Fibroblast of skin of left biceps (primary cell): Measurements from ENCODE around the gene ORM2.

ENCODE experiments used
- DNase-seq, 2 experiments: peaks; one replicate each; pipeline ENCODE4 v3.0.0-alpha.2; 2013; ENCODE audit warnings: low read depth in 2 of 2

ORM2 gene

DNA sequence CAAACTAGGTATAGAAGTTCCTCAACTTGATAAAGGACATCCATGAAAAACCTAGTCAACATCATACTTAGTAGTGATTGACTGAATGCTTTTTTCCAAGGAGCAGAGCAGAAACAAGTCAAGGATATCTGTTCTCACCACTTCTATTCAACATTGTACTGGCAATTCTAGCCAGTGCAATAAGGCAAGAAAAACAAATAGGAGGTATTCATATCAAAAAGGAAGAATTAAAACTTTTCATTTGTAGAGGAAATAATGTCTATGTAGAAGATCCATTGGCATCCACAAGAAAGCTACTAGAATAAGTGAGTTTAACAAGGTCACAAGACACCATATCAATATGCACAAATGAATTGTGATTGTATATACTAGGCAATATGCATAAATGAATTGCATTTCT lies 35.0 kb upstream of the ORM2 start:
- no peak for DNase-seq

DNA sequence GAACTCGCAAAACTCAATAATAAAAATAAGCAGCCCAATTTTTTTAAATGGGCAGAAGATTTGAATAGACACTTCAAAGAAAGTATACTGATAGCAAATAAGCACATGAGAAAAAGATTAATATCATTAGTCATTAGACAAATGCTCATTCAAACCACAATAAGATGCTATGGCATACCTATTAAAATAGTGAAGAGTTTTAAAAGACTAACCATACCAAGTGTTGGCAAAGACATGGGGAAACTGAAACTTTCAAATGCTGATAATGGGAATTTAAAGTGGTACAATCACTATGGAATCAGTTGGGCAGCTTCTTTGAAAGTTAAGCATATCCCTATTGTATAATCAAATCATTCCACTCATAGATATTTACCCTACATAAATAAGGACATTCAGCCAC lies 33.3 kb upstream of the ORM2 start:
- DNase-seq = no peak

- no peak for DNase-seq
Measured at GRCh38 chr9:114299286-114300152, 30.1 kb upstream of the ORM2 start.

DNA sequence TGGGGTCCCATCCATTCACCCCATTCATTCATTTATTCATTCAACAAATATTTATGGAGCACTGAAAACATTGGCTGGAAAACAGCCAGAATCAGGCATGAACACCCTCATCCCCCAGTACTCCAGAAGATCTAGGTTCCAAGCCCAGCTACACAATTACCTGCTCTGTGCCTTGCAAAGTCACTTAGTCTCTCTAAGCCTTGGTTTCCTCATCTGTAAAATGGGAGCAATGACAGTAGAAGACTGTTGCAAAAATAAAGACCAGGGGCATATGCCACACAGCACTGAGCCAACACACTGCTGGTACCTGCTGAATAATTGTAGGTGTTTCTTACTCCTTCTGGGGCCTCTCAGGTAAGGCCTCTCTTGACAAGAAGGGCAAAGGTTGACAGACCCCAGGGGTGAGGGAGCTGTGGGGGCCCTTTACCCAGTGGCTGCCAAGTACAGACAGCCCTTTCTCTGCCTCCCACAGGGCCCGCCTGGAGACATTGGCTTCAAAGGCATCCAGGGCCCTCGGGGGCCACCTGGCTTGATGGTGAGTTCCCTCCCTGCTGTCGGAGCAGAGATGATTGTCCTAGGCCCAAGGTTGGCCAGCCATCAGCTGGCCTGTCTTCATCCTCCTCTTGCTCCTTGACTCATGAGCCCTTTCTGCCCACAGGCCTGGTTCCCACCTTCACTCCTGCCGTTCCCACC lies 29.4 kb upstream of the ORM2 start:
- DNase-seq = no peak

DNA sequence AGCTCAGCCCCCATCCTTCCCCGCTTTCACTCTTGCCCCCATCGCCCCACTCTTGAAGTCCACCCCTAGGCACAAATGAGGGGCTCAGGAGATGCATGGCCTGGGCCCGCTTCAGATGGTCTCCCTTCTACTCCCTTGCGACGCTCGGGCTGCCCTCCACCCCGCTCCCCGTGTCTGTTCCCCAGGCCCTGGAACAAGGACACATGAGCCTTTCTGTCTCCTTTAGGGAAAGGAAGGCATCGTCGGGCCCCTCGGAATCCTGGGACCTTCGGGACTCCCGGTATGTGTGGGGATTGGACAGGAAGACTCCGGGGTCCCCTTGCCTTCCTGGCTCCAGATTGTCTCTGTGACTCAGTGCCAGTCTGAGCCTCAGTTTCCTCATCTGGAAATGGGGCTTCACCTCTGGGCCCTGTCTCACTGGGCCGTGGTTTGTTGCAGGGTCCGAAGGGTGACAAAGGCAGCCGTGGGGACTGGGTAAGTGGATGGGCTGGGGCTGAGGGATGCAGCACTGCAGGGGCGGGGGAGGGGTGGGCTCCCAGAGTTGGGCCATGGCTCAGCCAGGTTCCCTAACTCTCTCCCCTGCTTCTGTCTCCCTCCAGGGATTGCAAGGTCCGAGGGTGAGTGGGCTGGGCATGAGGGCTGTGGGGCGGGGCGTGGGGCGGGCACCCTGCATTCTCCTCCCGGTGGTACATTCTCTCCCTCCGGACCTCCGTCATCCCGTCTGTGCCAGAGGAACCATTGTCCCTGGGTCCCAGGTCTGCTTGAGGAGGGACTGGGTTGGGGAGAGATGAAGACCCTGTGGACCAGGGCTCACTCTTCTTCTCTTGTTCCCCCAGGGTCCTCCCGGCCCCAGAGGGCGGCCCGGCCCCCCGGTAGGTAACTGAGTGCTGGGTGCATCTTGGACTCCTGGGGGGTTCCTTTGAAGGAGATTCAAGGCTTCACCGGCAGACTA lies 28.5 kb upstream of the ORM2 start:
- no peak for DNase-seq

GRCh38 chr9:114301798-114302565 lies 27.7 kb upstream of the ORM2 start:
- DNase-seq = no peak

DNA sequence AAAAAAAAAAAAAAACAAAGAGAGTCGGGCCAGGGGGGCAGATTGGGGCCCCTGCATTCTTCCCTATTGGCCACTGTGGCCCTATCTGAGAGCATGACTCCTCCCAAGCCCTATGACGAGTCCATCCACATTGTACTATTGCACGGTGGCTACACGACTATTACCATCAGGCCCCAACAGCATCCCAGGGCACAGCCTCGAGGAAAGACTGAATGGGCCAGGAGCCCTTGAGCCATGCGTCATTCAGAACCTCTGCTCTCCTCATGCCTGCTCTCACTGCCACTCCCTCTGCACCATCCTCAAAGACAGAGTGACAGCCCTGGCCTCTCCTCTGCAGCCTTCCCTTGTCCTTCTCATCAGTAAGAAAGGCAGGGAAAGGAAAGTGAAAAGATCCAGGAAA lies 26.9 kb upstream of the ORM2 start:
- DNase-seq = no peak

- DNase-seq = no peak
Measured at GRCh38 chr9:114303571-114303970, 26.1 kb upstream of the ORM2 start.

DNA sequence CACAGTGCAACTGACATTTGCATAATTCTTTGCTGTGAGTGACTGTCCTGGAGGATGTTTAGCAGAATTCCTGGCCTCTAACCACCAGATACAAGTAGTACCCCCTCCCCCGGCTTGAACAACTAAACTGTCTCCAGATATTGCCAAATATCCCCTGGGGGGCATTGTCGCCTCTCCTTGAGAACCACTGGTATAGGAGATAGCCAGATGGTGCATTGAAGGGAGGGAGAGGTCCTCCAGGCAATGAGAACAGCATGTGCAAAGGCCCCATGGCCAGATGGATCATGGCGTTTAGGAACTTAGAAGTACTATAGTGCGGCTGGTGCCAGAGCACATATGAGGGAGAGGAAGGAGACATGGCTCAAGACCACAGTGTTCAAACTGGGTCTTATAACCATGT lies 25.7 kb upstream of the ORM2 start:
- no peak for DNase-seq

DNA sequence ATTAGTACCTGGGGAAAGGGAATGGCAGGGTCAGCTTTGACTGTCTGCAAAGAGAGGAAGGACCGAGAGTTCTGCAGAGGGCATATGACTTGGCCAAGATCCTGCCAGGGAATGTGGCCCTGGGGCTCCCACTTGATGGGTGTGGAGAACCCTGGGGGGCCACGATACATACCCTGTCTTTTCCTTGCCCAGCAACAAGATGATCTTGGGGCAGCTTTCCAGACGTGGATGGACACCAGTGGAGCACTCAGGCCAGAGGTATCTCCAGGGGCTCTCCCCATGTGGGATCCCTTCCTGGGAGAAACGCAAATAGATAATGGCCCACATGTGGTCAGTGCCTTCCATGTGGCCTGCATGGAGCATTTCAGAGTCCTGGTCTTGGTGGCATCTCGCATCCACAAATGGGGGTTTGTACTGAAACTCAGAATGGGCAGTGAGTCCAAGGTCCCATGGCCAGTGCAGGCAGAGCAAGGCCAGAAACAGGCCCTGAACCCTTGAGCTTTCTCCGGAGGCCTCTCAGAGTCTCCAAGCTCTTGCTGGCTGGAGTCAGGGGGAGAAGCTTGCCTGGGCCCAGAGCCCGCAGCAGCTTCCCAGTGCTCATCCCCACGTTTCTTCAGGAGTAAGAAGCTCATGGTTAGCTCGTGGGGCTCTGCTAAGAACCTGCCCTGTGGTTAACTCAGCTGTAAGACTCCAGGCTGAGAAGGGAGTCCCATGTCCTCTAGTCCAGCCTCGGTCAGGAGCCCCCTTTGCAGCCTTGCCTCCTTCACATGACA lies 25.1 kb upstream of the ORM2 start:
- DNase-seq = no peak

DNA sequence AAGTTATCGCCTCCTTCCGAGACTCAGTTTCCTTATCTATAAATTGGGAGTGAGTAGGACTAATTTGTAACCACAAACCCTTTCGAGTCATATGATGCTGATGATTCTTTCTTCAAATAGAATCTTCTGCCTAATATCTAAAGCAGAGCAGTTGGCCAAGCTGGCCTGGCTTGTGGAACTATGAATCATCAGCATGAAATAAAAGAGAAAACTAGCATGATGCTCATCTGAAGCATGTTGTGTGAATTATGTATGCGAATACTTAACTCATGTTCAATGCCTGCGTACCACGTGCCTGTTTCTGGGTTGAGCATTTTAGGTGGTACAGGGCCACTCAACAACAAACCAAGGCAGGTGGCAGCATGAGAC lies 21.8 kb upstream of the ORM2 start:
- peak in 1 of 2 experiments; percentile 9 for DNase-seq

- DNase-seq = no peak
Measured at GRCh38 chr9:114308361-114308950, 21.2 kb upstream of the ORM2 start.

DNA sequence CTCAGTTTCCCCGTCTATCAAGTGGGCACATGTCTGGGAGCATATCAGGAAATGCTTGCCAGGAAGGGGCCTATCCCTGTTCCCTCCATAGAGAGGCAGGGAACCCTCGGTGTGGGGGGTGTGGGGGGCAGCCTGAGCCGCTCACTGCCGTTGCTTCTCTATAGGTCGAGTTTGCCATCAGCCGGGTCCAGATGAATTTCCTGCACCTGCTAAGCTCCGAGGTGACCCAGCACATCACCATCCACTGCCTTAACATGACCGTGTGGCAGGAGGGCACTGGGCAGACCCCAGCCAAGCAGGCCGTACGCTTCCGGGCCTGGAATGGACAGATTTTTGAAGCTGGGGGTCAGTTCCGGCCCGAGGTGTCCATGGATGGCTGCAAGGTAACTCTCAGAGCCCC lies 20.6 kb upstream of the ORM2 start:
- DNase-seq = no peak

- DNase-seq = no peak
Measured at GRCh38 chr9:114310471-114311450, 18.9 kb upstream of the ORM2 start.

- DNase-seq = no peak
Measured at GRCh38 chr9:114311571-114312512, 17.8 kb upstream of the ORM2 start.

DNA sequence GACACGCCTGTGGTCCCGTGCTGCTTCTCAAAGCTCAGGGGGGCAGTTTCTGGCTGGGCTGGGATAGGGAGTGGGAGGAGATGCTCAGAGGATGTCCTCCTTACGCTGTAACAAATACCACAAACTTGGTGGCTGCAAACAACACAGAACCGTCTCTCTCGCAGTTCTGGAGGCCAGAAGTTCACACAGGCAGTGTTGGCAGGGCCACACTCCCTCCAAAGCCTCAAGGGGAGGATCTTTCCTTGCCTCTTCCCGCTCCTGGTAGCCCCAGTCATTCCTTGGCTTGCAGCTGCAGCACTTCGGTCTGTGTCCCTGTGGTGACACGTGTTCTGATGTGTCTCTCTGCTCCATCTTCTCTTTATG lies 17.2 kb upstream of the ORM2 start:
- no peak for DNase-seq

DNA sequence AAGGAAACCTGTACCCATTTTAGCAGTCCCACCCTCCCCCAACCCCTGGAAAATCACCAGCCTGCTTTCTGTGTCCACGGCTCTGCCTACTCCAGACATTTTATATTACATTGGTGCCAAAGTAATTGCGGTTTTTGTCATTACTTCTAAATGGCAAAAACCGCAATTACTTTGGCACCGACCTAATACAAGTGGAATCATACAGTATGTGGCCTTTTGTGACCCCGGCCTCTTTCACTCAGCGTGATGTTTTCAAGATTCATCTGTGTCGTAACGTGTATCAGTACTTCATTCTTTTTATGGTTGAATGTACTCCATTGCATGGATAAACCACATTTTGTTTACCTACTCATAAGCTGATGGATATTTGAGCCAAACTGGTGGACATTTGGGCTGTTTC lies 16.5 kb upstream of the ORM2 start:
- no peak for DNase-seq

- no peak for DNase-seq
Measured at GRCh38 chr9:114314256-114314867, 15.3 kb upstream of the ORM2 start.
